GM10266 (cell line): ENCODE data around the gene ENC1.
A peak's percentile ranks its signal among the peaks of the same experiment; 100 is the strongest.

Source experiments
- DNase-seq: peaks from one replicate; pipeline ENCODE4 v3.0.0; 2012; ENCODE audit errors: extremely low spot score
- TF ChIP-seq, protein P1 (sequence below): IDR thresholded peaks from 2 replicates; pipeline ENCODE4 v1.5.1; 2012; ENCODE audit warnings: mild to moderate bottlenecking, low read depth; ENCODE audit not compliant: control insufficient read depth, insufficient read depth; ENCODE audit errors: missing control alignments

The ENC1 gene

DNA sequence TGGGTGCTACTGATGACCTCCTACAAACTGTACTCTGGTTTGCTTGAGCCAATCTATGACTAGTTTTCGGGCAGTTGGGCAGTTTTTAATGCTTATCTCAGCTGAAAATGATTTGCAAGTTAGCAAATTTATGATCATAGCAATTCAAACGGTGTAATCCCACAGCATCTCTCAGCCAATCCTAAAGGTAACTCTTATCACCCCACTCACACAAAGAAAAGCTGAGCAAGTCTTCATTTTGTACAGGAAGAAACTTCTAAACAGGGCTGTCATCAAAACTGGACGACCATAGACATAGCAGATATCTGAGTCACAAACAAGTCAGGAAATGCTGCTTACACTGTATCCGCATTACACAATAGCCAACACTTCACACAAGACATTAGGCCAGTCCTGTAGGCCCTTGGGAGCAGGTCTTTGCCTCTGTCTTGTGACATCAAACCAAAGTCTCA lies 2.6 kb upstream of the ENC1 start:
- no peak for DNase-seq
- TF ChIP-seq, protein P1, sequence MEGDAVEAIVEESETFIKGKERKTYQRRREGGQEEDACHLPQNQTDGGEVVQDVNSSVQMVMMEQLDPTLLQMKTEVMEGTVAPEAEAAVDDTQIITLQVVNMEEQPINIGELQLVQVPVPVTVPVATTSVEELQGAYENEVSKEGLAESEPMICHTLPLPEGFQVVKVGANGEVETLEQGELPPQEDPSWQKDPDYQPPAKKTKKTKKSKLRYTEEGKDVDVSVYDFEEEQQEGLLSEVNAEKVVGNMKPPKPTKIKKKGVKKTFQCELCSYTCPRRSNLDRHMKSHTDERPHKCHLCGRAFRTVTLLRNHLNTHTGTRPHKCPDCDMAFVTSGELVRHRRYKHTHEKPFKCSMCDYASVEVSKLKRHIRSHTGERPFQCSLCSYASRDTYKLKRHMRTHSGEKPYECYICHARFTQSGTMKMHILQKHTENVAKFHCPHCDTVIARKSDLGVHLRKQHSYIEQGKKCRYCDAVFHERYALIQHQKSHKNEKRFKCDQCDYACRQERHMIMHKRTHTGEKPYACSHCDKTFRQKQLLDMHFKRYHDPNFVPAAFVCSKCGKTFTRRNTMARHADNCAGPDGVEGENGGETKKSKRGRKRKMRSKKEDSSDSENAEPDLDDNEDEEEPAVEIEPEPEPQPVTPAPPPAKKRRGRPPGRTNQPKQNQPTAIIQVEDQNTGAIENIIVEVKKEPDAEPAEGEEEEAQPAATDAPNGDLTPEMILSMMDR = no peak

DNA sequence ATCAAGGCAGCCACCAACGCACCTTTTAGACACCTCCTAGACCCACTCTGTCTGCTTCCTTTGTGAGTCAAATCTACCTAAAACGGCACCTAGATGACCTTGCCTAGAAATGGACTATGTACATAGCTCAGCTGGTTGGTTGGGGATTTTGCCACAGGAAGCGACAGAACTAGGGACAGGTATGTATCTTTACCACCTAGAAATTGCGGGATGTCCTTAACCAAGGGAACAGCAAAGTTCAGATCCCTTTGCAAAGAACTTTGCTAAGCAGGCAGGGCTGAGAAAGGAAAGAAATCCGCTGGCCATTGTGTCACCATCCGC lies 2.0 kb upstream of the ENC1 start:
- DNase-seq = no peak
- TF ChIP-seq, protein P1 = no peak

DNA sequence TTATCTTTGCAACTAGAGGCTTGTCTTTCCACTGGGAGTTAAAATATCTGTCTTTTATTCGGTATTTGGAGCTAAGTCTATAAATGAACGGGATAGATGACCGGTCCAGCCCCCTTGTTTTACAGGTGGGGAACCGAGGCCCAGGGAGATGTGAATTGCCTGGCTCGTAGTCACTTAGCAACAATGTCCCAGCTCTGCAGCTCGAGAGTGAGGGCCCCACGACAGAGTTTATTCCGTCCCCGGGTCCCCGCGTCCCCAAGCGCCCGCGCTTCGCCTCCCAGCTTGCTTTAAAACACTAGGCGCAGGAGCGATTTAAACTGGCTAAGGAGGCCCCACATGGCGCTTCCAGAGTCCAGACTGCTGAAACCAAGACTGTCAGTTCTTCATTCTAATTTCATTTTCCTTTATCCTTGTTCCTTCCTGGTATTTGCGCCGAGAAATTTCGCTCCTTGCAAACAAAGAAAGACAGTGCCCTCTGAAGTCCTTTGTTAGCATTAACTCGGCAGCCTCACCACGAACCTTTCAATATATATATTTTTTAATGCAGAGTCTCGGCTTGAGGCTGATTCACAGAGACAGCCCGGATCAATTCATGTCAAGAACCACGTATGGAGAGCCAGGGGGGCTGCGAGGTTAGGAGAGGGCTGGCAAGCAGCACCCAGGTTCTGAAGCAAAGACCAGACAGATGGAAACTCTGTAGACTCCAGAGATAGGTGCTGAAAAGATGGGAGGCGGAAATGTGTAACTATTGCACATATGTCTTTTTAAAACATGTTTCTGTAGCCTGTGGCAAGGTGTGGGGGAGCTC lies 1.4 kb upstream of the ENC1 start:
- TF ChIP-seq, protein P1 = peak; percentile 61
- DNase-seq = peak; percentile 31

DNA sequence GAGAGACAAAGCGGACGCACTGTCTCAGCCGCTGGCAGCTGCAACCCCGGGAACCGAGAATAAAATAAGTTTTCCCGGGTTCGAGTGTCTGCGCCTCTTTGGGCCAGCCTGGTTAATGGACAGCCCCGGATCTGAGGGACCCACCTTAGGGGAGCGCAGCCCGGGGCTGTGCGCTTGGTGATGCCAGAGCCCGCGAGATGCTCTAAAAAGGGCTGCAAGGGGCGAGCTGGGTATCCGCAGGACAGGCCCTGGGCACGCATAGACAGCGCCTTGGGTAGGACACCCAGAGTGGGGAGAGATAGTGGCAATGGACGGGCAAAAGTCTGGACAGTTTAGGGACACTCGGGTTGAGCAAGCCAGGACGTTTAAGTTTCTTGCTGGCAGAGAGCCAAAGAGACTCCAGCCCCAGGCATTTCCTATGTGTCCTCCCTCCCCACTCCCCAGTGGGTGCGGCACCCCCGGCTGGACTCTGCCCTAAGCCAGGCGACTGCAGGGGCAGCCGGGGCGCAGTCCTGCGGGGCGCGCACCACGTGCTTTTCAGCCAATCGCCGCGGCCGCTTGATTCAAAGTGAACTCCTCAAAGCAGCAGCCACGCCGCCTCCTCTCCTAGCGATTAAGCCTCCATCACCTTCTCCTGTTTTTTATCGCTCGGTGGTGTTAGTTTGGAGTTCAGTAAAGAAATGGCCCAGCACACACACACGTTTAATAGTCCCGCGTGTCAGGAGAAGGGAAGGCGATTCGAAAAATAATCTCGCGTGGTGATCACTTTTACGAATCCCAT lies 616 bp upstream of the ENC1 start:
- DNase-seq = peak; percentile 27
- TF ChIP-seq, protein P1 = no peak

DNA sequence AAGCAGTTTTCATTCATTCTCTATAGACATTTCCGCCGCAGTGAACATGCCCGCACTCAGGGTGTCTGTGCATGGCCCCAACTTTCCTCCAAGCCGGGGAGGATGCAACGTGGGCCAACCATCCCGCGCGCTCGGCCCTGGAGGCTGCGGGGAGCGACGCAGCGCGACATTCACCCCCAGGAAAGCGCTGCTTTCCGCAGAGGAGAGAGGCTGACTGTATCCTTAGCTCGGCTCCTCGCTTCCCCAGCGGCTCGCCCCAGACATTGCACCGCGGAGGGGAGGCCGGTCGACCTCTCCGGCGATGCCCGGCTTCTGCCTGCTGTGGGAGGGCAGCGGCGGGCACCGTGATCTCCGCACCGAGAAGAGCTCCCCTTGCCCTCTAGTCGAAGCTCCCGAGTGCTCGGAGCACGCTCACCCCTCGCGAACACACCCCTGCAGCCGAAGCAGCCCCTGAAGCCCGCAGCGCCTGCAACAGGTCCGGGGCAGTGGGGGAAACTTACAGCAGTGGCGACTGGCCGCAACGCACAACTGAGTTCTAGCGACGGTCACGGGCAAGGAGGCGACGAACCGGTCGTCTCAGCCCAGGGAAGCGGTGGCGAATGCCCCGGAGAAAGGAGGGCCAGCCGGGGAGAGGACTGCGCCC lies 600 bp downstream of the ENC1 start:
- peak; percentile 22 for DNase-seq
- TF ChIP-seq, protein P1 = peak; percentile 8

DNA sequence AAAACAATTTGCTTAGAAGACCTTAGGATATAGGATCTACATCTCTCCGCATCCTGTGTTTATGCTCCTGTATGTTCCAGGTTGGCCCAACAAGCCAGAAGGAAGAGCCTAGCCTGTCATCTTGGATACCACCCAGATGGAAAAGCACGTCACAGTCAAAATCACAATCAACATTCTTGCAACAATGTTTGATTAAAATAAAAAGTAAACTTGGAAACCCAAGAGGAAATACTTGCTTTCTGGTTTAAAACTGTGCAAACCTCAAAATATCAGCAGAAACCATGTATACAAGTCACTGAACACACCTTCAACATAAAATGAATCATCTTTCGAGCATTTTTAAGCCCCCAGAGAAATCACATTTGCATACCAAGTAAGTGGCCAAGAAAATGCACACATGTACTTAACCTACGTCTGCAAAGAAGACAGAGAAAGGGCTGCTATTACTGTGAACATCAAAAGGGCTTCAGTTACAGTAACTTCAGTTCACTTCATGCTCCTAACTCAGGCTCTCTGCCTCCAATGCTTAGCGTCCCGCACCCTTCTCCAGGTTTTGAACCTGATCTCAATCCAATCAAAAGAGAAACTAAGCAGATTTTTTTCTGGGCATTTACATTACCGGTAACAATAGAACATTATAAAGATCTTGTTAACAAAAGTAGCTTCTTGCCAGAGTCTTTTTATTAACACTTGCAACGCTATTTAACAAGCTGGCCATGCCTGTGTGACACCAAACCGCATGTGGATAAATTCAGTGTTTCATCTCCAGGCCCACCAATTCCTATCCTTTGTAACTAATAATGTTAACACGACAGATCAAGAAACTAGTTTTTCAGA lies 1.3 kb downstream of the ENC1 start:
- peak; percentile 42 for DNase-seq
- TF ChIP-seq, protein P1 = no peak
